ENCODE results near the gene CBARP. TPM values are rescaled to one million over a fixed set of nuclear protein-coding genes. Genes with fewer than 3 reads are reported as not detected.
A peak's percentile ranks its signal among the peaks of the same experiment; 100 is the strongest.

Gene CBARP
- total RNA-seq, 1 experiment from 2014 or later, result 23.4 TPM

DNA sequence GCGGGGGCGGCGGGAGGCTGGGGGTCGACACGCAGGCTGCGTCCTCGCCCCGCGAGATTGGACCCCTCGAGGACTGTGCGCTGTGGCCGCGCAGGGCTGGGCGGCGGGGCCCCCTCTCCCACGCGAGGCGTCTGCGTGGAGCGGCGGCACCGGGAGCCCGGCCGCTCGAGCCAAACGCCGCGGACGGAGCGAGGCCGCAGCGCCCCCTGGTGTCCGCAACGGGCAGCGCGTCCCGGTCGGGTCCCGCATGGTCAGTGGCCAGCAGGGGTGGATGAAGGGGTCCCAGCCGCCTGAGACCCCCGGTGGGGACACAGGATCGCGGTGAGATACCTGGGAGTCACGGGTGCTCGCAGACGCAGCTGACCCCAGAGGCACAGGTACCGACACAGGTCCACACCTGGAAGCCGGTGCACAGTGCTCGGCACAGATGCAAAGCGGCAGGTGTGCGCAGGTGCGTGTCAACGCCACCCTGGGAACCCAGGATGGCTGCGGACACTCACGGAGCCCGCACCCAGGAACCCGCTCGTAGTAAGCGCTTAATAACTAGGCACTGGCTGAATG lies 29.2 kb upstream of the CBARP start:
- peak overlapping the region; percentile 76 for H3K4me3 Mint-ChIP-seq
- ATAC-seq (peak; percentile 2; the same call in 1 of the 2 replicates), DNase-seq (ENCODE audit: low spot score) (peak; percentile 79)
- no peak overlapping the region for H3K27ac Mint-ChIP-seq
- peak; percentile 30; the same call in 1 of the 2 replicates for TF ChIP-seq ZNF423 (CRISPR knock-in tag; IDR thresholded peaks at IDR 0.05)
- TF ChIP-seq, protein P1, sequence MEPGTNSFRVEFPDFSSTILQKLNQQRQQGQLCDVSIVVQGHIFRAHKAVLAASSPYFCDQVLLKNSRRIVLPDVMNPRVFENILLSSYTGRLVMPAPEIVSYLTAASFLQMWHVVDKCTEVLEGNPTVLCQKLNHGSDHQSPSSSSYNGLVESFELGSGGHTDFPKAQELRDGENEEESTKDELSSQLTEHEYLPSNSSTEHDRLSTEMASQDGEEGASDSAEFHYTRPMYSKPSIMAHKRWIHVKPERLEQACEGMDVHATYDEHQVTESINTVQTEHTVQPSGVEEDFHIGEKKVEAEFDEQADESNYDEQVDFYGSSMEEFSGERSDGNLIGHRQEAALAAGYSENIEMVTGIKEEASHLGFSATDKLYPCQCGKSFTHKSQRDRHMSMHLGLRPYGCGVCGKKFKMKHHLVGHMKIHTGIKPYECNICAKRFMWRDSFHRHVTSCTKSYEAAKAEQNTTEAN (CRISPR knock-in tag; IDR thresholded peaks at IDR 0.05), result no peak
- peak; percentile 73 for TF ChIP-seq RELA (CRISPR knock-in tag; IDR thresholded peaks at IDR 0.05; ENCODE audit: borderline replicate concordance)
- TF ChIP-seq ZNF263 (CRISPR knock-in tag; IDR thresholded peaks at IDR 0.05; ENCODE audit: low read depth), result peak; percentile 63; the same call in 1 of the 2 replicates
- TF ChIP-seq ESRRA (CRISPR knock-in tag; IDR thresholded peaks at IDR 0.05; ENCODE audit: borderline replicate concordance), result 0 out of 2 replicates have a peak, but pooled peaks have one; percentile 49
- TF ChIP-seq ZNF671 (CRISPR knock-in tag; IDR thresholded peaks at IDR 0.05), result no peak
- TF ChIP-seq GABPB1 (CRISPR knock-in tag; IDR thresholded peaks at IDR 0.05), result no peak
- TF ChIP-seq, protein P2, sequence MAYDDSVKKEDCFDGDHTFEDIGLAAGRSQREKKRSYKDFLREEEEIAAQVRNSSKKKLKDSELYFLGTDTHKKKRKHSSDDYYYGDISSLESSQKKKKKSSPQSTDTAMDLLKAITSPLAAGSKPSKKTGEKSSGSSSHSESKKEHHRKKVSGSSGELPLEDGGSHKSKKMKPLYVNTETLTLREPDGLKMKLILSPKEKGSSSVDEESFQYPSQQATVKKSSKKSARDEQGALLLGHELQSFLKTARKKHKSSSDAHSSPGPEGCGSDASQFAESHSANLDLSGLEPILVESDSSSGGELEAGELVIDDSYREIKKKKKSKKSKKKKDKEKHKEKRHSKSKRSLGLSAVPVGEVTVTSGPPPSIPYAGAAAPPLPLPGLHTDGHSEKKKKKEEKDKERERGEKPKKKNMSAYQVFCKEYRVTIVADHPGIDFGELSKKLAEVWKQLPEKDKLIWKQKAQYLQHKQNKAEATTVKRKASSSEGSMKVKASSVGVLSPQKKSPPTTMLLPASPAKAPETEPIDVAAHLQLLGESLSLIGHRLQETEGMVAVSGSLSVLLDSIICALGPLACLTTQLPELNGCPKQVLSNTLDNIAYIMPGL (CRISPR knock-in tag; IDR thresholded peaks at IDR 0.05), result peak; percentile 83
- peak; percentile 42; the same call in 1 of the 2 replicates for TF ChIP-seq FOXK1 (CRISPR knock-in tag; IDR thresholded peaks at IDR 0.05)
- TF ChIP-seq, protein P3, sequence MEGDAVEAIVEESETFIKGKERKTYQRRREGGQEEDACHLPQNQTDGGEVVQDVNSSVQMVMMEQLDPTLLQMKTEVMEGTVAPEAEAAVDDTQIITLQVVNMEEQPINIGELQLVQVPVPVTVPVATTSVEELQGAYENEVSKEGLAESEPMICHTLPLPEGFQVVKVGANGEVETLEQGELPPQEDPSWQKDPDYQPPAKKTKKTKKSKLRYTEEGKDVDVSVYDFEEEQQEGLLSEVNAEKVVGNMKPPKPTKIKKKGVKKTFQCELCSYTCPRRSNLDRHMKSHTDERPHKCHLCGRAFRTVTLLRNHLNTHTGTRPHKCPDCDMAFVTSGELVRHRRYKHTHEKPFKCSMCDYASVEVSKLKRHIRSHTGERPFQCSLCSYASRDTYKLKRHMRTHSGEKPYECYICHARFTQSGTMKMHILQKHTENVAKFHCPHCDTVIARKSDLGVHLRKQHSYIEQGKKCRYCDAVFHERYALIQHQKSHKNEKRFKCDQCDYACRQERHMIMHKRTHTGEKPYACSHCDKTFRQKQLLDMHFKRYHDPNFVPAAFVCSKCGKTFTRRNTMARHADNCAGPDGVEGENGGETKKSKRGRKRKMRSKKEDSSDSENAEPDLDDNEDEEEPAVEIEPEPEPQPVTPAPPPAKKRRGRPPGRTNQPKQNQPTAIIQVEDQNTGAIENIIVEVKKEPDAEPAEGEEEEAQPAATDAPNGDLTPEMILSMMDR (IDR thresholded peaks at IDR 0.05), result peak; percentile 97
- TF ChIP-seq FOXP1 (CRISPR knock-in tag; IDR thresholded peaks at IDR 0.05; ENCODE audit: borderline replicate concordance), result peak; percentile 30; the same call in 1 of the 2 replicates
- TF ChIP-seq, protein P4, sequence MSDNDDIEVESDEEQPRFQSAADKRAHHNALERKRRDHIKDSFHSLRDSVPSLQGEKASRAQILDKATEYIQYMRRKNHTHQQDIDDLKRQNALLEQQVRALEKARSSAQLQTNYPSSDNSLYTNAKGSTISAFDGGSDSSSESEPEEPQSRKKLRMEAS (CRISPR knock-in tag; IDR thresholded peaks at IDR 0.05), result peak; percentile 51; the same call in 1 of the 2 replicates
- TF ChIP-seq TEAD1 (CRISPR knock-in tag; IDR thresholded peaks at IDR 0.05), result peak; percentile 42; the same call in 1 of the 2 replicates
- 0 out of 2 replicates have a peak, but pooled peaks have one; percentile 3 for TF ChIP-seq NFYB (CRISPR knock-in tag; conservative IDR thresholded peaks at IDR 0.05; ENCODE audit: low read depth)
- TF ChIP-seq, protein P5, sequence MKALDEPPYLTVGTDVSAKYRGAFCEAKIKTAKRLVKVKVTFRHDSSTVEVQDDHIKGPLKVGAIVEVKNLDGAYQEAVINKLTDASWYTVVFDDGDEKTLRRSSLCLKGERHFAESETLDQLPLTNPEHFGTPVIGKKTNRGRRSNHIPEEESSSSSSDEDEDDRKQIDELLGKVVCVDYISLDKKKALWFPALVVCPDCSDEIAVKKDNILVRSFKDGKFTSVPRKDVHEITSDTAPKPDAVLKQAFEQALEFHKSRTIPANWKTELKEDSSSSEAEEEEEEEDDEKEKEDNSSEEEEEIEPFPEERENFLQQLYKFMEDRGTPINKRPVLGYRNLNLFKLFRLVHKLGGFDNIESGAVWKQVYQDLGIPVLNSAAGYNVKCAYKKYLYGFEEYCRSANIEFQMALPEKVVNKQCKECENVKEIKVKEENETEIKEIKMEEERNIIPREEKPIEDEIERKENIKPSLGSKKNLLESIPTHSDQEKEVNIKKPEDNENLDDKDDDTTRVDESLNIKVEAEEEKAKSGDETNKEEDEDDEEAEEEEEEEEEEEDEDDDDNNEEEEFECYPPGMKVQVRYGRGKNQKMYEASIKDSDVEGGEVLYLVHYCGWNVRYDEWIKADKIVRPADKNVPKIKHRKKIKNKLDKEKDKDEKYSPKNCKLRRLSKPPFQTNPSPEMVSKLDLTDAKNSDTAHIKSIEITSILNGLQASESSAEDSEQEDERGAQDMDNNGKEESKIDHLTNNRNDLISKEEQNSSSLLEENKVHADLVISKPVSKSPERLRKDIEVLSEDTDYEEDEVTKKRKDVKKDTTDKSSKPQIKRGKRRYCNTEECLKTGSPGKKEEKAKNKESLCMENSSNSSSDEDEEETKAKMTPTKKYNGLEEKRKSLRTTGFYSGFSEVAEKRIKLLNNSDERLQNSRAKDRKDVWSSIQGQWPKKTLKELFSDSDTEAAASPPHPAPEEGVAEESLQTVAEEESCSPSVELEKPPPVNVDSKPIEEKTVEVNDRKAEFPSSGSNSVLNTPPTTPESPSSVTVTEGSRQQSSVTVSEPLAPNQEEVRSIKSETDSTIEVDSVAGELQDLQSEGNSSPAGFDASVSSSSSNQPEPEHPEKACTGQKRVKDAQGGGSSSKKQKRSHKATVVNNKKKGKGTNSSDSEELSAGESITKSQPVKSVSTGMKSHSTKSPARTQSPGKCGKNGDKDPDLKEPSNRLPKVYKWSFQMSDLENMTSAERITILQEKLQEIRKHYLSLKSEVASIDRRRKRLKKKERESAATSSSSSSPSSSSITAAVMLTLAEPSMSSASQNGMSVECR (CRISPR knock-in tag; IDR thresholded peaks at IDR 0.05; ENCODE audit: borderline replicate concordance), result peak; percentile 69; the same call in 1 of the 2 replicates
- 0 out of 2 replicates have a peak, but pooled peaks have one; percentile 58 for TF ChIP-seq NFATC4 (CRISPR knock-in tag; IDR thresholded peaks at IDR 0.05)
- peak; percentile 38; the same call in 1 of the 2 replicates for TF ChIP-seq SP1 (CRISPR knock-in tag; conservative IDR thresholded peaks at IDR 0.05)
- TF ChIP-seq, protein P6, sequence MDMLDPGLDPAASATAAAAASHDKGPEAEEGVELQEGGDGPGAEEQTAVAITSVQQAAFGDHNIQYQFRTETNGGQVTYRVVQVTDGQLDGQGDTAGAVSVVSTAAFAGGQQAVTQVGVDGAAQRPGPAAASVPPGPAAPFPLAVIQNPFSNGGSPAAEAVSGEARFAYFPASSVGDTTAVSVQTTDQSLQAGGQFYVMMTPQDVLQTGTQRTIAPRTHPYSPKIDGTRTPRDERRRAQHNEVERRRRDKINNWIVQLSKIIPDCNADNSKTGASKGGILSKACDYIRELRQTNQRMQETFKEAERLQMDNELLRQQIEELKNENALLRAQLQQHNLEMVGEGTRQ (CRISPR knock-in tag; IDR thresholded peaks at IDR 0.05), result no peak
- TF ChIP-seq, protein P7, sequence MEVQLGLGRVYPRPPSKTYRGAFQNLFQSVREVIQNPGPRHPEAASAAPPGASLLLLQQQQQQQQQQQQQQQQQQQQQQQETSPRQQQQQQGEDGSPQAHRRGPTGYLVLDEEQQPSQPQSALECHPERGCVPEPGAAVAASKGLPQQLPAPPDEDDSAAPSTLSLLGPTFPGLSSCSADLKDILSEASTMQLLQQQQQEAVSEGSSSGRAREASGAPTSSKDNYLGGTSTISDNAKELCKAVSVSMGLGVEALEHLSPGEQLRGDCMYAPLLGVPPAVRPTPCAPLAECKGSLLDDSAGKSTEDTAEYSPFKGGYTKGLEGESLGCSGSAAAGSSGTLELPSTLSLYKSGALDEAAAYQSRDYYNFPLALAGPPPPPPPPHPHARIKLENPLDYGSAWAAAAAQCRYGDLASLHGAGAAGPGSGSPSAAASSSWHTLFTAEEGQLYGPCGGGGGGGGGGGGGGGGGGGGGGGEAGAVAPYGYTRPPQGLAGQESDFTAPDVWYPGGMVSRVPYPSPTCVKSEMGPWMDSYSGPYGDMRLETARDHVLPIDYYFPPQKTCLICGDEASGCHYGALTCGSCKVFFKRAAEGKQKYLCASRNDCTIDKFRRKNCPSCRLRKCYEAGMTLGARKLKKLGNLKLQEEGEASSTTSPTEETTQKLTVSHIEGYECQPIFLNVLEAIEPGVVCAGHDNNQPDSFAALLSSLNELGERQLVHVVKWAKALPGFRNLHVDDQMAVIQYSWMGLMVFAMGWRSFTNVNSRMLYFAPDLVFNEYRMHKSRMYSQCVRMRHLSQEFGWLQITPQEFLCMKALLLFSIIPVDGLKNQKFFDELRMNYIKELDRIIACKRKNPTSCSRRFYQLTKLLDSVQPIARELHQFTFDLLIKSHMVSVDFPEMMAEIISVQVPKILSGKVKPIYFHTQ (CRISPR knock-in tag; IDR thresholded peaks at IDR 0.05), result 0 out of 2 replicates have a peak, but pooled peaks have one; percentile 26
- H3K4me1 Mint-ChIP-seq, result peaks cover 59% of the 10 kb centered on the region
- POLR2A ChIA-PET, result interaction anchor here (0.6 to 2.8 kb wide), 12 partner anchors 7 to 321 kb away, joined by 3 to 37 read pairs (median 4); partner anchors contain the start of gene FAM174C
- H3K27me3 Mint-ChIP-seq (ENCODE audit: low read depth), result peaks cover 7% of the 10 kb centered on the region
- H3K36me3 Mint-ChIP-seq, result peaks cover 23% of the 10 kb centered on the region
- CTCF ChIA-PET, result interaction anchor here (0.6 to 15.6 kb wide), 59 partner anchors 8 to 689 kb away, joined by 3 to 648 read pairs (median 4); partner anchors contain the start of genes ARHGAP45, ATP5F1D, FAM174C and GPX4
- no peaks in the 10 kb centered on the region for H3K9me3 Mint-ChIP-seq
